Left lung (tissue), 10 donors: ENCODE measurements around the gene POU2F3. TPM values are rescaled to one million over a fixed set of nuclear protein-coding genes. Genes with fewer than 3 reads are reported as not detected.

Source experiments
- ATAC-seq: fragments of 200-7000 bp; cut with Tn5 transposase; one replicate; pipeline ENCODE4 v1.9.1; 2020; ENCODE audit warnings: moderate library complexity
- DNase-seq, 4 donors: peaks; one replicate each; pipeline ENCODE4 v3.0.0-alpha.2; 2013 to 2020
- H3K27ac ChIP-seq, 2 donors: fragments of 200-600 bp; sonication (generic) in 1 of 2; one replicate each; pipeline versions ENCODE4 v1.5.0 to v1.8.0; 2020 to 2021
- H3K27me3 ChIP-seq, 2 donors: fragments of 200-600 bp; sonication (generic) in 1 of 2; one replicate each; pipeline versions ENCODE4 v1.5.0 to v1.8.0; 2020 to 2021
- H3K36me3 ChIP-seq, 2 donors: fragments of 200-600 bp; sonication (generic) in 1 of 2; one replicate each; pipeline versions ENCODE4 v1.5.0 to v1.8.0; 2020 to 2021
- H3K4me1 ChIP-seq, 2 donors: fragments of 200-600 bp; one replicate each; pipeline ENCODE4 v1.8.0; 2021
- H3K4me3 ChIP-seq, 2 donors: fragments of 200-600 bp; sonication (generic) in 1 of 2; one replicate each; pipeline versions ENCODE4 v1.5.0 to v1.8.0; 2020 to 2021; ENCODE audit warnings: mild to moderate bottlenecking in 1 of 2
- H3K9me3 ChIP-seq, 2 donors: fragments of 200-600 bp; sonication (generic) in 1 of 2; one replicate each; pipeline versions ENCODE4 v1.5.0 to v1.8.0; 2020 to 2021
- intact Hi-C, 2 donors: fragments of 100-400 bp; cut with DNase I; formaldehyde crosslinking; loops; one replicate each; pipeline versions ENCODE4 v1.11.2 to v1.14.2; 2022
- polyA plus RNA-seq, 6 donors: library from polyadenylated mRNA; unstranded; fragments of 120-200 nt; gene quantifications; one replicate each; pipeline ENCODE4 v1.2.1, GENCODE V29; 2013; ENCODE audit not compliant: insufficient read length in 6 of 6
- total RNA-seq, 2 donors: library from RNA; stranded (reverse); fragmentation: NEBNext Ultra II Directional; extraction: Animal tissue kit (Norgen Biotek cat#: 25700); gene quantifications; one replicate each; pipeline ENCODE4 v1.2.1, GENCODE V29; 2021
- TF ChIP-seq, protein P1 (sequence below), 2 donors: fragments of 200-600 bp; sonication (generic) in 1 of 2; IDR thresholded peaks; one replicate each; pipeline versions ENCODE4 v1.5.0 to v1.8.0; 2021; ENCODE audit warnings: antibody characterized with exemption in 2 of 2
- donor health status: DM: no; HTN: yes; CAD: no.
- donor health status: DM: no; HTN: no; CAD: no.

The POU2F3 gene
- total and polyA plus RNA-seq, 8 donors: 0.63 to 3.3 (median 1.1) TPM

DNA sequence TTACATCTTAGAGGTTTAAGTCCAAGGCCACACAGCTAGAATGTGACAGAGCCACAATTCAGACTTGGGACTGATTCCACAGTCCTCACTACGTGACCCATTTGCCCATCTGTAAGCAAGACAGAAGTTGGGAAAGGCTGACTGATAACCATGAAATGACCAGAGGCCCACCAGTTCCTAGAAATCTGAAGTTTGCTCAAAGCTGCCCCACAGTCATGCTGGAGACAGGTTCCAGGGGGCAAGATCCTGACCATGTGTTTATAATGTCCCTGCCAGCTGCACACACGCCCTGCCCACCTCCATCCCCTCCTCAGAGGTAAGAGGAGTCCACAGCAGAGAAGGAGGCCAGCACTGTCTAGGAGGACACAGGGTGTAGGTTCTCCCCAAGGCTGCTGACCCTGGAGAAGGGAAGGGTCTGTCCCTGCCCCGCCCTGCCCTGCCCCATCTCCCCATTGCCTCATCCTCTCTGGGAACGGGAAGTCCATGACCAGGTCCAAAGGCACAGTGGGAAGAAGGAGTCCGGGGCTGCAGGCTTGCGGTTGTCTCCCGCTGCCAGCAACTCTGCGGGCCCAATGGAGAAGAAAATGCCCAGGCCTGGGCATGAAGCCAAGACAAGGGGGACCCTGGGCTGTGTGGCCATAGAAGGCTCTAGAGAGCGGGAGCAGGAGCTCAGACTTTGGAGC is 41.0 kb upstream of the POU2F3 start:
- TF ChIP-seq, protein P1, sequence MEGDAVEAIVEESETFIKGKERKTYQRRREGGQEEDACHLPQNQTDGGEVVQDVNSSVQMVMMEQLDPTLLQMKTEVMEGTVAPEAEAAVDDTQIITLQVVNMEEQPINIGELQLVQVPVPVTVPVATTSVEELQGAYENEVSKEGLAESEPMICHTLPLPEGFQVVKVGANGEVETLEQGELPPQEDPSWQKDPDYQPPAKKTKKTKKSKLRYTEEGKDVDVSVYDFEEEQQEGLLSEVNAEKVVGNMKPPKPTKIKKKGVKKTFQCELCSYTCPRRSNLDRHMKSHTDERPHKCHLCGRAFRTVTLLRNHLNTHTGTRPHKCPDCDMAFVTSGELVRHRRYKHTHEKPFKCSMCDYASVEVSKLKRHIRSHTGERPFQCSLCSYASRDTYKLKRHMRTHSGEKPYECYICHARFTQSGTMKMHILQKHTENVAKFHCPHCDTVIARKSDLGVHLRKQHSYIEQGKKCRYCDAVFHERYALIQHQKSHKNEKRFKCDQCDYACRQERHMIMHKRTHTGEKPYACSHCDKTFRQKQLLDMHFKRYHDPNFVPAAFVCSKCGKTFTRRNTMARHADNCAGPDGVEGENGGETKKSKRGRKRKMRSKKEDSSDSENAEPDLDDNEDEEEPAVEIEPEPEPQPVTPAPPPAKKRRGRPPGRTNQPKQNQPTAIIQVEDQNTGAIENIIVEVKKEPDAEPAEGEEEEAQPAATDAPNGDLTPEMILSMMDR (IDR thresholded peaks at IDR 0.05): no peak
- H3K9me3 ChIP-seq: no peaks in the 10 kb centered on the region
- H3K27me3 ChIP-seq: peaks cover 0 to 26% of the 10 kb centered on the region in 2 donors
- no peaks in the 10 kb centered on the region for H3K4me1 ChIP-seq
- intact Hi-C loops: no loop called here
- no peaks in the 10 kb centered on the region for H3K36me3 ChIP-seq
- no peak overlapping the region for H3K4me3 ChIP-seq
- ATAC-seq: no peak
- no peak overlapping the region for H3K27ac ChIP-seq
- DNase-seq: no peak

DNA sequence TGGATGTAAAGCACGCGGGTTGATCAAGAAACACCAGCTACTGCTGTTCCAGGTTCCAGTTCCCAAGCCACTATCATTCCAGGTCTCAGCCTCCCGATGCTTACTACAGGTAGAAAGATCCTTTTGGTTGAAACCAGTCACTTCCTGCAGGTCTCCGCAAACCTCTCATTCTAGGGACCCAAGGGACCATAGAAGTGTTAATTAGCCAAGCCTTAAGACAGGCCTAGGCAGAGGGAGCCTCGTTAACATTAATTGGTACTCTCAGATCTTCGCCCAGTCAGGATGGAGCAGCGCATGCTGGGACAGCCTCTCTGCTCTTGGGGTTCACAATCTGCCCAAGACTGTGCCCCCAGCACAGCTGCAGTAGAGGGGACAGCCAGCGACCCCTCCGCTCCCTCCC is 40.3 kb upstream of the POU2F3 start:
- H3K9me3 ChIP-seq: no peaks in the 10 kb centered on the region
- ATAC-seq: no peak
- no peaks in the 10 kb centered on the region for H3K4me1 ChIP-seq
- no peak overlapping the region for H3K4me3 ChIP-seq
- H3K36me3 ChIP-seq: no peaks in the 10 kb centered on the region
- no peak overlapping the region for H3K27ac ChIP-seq
- intact Hi-C loops: no loop called here
- peaks cover 0 to 26% of the 10 kb centered on the region in 2 donors for H3K27me3 ChIP-seq
- TF ChIP-seq, protein P1 (IDR thresholded peaks at IDR 0.05): no peak
- no peak for DNase-seq

DNA sequence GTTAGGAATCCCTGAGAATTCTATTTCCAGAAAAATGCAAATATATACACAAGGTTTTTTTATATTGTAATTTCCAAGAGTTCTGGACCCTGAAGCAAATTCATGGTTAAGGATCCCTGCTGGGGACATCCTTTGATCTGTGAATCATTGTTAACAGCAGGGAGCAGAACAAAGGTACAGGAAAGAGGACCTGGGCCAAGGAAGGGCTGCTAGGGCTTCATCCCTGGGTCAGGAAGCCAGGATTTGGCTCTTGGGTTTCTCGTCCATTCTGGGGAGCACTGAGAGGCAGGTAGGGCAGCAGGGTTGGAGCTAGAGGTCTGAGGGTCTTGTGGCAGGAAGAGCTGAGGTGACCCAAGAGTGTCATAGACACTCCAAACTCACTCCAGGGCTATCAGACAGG is 39.3 kb upstream of the POU2F3 start:
- Histone ChIP-seq H3K36me3 (no peaks in the 10 kb centered on the region), H3K27ac (no peak overlapping the region), H3K4me3 (no peak overlapping the region), H3K9me3 (no peaks in the 10 kb centered on the region), H3K4me1 (no peaks in the 10 kb centered on the region), H3K27me3 (peaks cover 0 to 20% of the 10 kb centered on the region in 2 donors)
- TF ChIP-seq, protein P1 (IDR thresholded peaks at IDR 0.05): no peak
- no peak for ATAC-seq
- intact Hi-C loops: no loop called here
- no peak for DNase-seq

DNA sequence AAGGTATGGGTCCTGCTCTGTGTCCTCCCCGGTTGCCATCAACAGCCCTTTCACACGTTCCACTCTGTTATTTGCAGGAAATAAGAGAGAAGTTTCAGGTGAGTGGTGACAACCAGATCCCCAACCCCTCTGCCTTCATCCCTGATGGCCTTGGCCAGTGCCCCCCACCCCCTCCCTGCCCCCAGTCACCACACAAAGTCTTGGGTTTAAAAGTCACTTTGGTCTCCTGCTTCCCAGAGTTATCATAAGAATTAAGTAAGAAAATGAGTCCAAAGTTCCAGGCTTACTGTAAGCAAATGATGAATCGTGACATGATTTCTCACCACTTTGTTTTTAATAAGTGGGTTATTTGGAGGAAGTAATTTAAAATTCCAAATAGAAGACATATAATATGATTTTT is 38.3 kb upstream of the POU2F3 start:
- Histone ChIP-seq H3K27ac (no peak overlapping the region), H3K9me3 (no peaks in the 10 kb centered on the region), H3K27me3 (peaks cover 0 to 20% of the 10 kb centered on the region in 2 donors), H3K4me1 (no peaks in the 10 kb centered on the region), H3K36me3 (no peaks in the 10 kb centered on the region), H3K4me3 (no peak overlapping the region)
- TF ChIP-seq, protein P1 (IDR thresholded peaks at IDR 0.05): no peak
- no peak for DNase-seq
- no peak for ATAC-seq
- intact Hi-C loops: no loop called here

DNA sequence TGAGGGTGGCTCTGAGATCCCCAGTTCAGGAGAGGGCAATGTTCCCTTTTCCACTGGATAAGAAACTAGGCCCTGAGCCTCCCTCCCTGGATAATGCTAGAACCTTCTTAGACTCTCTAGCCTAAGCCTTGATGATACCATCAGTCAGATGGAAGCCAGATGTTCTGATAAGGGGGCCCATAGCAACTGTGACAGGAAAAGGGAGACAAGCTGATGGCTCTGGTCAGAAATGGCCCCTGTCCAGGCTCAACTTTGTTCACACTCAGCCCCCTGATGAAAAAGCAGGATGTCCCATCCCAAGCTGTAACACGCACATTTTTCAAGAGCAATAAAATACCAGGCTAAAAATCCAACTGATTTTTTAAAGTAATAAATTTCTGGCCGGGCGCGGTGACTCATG is 36.3 kb upstream of the POU2F3 start:
- TF ChIP-seq, protein P1 (IDR thresholded peaks at IDR 0.05): no peak
- Histone ChIP-seq H3K4me1 (peaks cover 0 to 14% of the 10 kb centered on the region in 2 donors), H3K36me3 (no peaks in the 10 kb centered on the region), H3K27me3 (peaks cover 0 to 22% of the 10 kb centered on the region in 2 donors), H3K4me3 (no peak overlapping the region), H3K27ac (no peak overlapping the region), H3K9me3 (no peaks in the 10 kb centered on the region)
- DNase-seq (no peak), ATAC-seq (no peak)
- intact Hi-C loops: no loop called here
